Amniotic epithelial cell (primary cell): Measurements from ENCODE around the gene ZNHIT3.
"Not testable (repeated sequence)": the region's sequence is repeated elsewhere in the genome, so short reads cannot be mapped to it uniquely, and the experiment has no call there.

Source experiments
- DNase-seq: peaks from one replicate; pipeline ENCODE4 v3.0.0-alpha.2; 2010; ENCODE audit warnings: low read depth

The ZNHIT3 gene

DNA sequence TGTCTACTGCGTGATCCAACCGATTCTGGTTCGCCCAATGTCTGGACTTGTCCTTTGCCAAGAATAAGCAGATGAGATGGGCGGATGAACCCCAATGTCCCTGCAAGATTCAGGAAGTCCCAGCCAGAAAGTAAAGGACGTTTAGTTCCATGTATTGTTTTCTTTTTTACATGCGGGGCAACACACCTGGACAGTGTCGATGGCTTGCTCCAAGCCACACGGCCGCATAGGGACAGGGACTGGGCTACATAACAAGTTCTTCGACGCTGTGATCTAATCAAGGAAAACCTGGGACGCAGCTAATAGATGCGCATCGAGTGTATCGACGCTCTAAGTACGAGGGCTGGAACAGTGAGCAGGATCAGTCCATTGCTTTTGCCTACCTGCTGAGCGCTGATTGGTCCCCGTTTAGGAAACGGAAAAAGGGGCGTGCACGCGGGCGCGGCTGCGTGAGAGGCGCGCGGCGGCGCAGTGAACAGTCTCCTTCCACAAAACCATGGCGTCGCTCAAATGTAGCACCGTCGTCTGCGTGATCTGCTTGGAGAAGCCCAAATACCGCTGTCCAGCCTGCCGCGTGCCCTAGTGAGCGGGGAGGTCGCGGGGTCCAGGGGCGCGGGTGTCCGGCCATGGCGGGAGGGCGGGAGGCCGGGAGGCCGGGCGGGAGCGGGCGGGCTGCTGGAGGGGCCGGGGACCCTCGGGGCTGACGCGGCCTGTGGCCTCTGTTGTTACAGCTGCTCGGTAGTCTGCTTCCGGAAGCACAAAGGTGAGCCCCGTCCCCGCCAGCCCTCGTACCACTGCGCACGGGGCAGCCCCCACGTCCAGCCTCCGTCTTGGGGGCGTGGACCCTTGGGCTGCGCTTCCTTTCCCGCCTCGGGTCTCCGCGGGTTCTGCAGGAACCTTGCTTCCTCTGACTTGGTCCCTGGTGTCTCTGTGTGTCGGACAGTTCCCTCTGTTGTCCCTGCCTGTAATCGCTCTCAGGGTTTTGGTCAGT, at the start of gene ZNHIT3:
TSS of gene ZNHIT3 (plus strand) at position 478 of the 991 bp plus-strand sequence. CDS start at position 497, 19 bp downstream.
- peak; percentile 93 for DNase-seq

DNA sequence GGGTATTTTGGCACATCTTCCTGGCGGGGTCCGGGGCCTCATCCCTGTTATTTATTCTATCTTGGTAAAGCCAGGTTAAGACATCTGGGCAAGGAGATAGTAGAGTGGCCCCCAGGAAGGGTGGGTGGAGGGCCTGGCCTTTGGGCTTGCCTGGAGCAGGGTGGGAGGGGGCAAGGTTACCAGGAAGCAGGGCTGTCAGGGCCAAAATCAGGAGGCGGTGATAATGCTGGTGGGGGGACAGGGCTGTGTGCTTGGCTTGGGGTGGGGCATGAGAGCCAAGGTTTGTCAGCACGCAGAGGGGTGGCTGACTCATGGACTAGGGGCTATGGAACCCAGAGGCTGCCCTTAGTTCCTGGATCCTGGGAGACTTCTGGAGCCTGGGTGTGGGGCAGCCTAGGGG, 44.7 kb upstream of the ZNHIT3 start:
- not testable (repeated sequence) for DNase-seq

DNA sequence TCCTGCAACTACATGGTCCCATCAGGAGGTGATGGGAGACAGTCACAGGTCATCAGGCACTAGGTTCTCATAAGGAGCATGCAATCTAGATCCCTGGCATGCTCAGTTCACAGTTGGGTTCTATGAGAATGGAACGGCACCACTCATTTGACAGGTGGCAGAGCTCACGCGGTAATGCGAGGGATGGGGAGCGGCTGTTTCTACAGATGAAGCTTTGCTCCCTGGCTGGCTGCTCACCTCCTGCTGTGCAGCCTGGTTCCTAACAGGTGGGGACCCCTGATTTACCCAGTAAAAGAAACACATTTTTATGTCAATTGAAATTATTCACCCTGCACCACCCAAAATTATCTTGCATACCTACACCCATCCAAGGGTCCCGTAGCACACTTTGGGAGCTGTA, 42.7 kb upstream of the ZNHIT3 start:
- no peak for DNase-seq

DNA sequence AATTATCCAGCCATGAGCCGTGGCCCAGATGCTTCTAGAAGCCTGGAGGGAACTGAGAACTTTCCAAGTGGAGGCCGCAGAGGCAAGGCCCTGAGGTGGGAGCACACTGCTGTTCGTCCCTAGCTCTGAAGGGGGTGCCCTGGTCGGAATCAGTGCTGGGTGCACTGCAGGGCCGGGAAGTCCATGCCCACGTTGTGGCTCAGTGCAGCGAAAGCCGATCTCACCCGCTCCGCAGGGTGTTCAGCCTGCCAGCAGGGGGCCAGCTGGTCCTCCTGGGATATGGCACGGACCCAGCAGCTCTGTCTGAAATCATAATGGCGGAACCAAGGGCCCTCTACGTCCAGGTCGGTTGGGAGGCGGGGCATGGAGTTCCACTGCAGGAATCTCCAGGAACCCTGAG, 36.5 kb upstream of the ZNHIT3 start:
- not testable (repeated sequence) for DNase-seq

DNA sequence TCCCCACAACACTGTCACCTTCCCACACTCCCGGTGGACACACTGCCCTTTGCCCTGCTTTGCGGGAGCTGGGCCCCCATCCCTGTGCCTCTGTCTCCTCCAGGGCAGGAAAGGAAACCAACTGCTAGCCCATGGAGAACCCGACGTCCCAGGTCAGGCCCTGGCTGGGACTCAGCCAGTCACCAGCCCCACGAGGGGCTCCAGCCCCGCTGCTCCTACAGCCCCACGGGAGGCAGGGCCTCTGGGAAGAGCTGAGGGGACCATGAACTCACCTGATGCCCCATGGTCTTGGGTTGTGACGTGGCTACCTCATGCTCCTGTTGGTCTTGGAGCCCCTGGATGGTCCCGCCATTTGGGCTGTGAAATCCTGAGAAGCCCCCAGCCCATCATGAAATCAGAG, 33.6 kb upstream of the ZNHIT3 start:
- not testable (repeated sequence) for DNase-seq

DNA sequence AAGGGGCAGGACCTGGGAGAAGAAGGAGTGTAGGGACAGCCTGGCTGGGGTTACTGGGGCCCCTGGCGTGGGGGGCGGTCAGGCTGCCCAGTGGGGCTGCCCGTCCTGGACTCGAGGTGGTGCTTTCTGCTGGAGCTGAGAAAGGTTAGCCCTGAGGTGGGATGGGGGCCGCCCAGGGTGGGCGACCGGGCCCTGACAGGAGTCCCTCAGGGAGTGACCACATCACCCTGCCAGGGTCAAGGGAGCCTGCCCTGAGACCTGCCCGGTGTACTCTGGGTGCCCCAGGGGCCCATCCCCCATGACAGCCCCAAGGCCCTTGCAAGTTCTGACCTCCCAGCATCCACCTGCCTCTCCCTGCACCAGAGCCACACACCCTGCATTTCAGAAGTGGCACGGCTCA, 28.8 kb upstream of the ZNHIT3 start:
- not testable (repeated sequence) for DNase-seq

DNA sequence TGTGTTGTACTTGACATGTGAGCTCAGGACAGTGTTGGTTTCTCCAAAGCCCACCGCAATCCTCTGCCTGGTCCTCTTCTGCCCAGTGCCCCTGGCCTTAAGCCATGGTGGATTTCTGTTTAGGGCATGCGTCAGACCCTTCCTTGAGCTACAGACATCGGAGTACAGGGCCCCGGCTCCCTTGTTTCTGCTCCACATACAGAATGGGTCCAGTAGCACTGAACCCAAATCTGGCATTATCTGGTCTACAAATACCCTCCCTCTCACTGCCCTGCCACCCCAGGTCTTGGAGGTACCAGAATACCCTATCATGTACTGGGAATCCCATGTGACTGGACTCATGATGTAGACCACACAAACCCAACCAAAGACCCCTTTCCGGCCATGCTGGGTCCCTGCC, 27.4 kb upstream of the ZNHIT3 start:
- no peak for DNase-seq

DNA sequence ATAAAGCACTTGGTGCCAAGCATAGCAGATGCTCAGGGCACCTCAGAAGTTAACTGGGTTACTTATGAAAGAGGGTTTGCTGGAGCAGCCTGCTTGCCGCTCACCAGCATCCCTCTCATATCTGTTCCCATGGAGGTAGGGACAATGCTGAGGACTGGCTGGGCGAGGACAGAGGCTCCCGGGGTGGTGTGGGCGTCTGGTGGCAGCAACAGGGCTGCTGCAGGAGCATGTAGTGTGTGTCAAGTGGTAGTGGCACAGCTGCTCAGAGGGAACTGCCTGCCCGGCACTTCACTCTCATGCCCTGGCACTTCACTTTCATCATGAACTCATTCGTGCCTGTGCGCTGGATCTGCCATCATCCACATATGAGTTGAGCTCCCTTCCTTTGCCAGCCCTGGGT, 26.9 kb upstream of the ZNHIT3 start:
- DNase-seq = no peak

DNA sequence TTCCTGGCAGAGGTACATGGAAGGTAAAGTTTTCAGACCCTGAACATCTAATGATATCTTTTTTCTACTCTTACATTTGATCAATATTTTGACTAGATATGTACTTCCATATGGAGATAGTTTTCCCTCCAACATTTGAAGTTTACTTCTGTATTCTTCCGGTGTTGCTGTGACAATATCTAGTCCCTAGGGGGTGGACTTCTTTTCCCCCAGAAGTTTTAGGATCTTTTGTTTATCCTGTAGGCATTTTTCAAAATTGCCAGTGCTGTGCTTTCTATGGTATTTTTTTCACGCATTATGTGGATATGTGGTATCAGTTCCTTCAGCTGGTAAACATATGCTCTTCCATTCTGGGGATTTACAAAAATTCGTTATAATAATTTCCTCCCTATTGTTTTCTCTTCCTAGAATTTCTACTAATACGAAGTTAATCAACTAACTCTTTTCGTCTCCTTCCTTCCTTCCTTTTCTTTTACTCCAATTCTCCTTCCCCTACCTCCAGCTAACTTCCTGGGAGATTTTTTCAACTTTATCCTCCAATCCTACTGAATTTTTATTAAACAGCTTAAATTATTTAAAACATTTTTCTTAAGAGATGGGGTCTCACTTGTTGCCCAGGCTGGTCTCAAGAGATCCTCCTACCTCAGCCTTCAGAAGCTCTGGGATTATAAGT, 26.1 kb upstream of the ZNHIT3 start:
- no peak for DNase-seq

DNA sequence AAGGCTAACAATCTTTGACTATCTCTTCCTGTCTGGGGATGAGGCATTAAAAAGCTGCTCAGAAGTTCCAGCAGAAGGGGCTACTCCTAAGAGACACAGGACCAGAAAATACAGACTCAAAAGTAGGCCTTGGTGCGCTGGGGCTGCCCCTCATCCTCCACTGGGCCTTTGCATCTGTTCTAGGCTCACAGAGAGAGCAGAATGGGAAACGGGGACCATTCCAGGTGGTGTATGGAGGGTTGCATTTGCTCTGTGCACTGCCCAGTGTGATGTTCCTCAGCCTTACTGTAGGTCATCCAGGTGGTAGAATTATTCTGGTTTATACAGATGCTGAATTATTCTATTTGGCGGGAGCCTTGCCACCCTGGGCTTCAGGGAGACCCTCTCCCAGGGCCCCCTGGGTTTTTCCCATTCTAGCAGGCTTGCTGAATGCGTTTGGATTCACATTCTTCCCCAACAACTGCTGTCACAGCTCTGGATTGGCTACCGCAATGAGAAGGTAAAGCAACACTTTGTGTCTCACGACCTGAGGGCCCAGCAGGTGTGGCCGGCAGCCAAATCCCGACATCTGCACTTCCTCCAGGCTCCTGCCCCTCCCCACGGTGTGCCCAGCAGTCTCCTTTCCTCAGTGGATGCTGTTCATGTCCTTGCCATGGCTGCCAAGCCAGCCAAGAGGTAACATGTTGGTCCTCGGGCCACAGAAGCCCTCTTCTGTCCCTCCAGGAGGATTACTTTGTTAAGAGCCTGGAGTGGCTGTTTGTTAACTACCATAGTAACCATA, 25.0 kb upstream of the ZNHIT3 start:
- no peak for DNase-seq

DNA sequence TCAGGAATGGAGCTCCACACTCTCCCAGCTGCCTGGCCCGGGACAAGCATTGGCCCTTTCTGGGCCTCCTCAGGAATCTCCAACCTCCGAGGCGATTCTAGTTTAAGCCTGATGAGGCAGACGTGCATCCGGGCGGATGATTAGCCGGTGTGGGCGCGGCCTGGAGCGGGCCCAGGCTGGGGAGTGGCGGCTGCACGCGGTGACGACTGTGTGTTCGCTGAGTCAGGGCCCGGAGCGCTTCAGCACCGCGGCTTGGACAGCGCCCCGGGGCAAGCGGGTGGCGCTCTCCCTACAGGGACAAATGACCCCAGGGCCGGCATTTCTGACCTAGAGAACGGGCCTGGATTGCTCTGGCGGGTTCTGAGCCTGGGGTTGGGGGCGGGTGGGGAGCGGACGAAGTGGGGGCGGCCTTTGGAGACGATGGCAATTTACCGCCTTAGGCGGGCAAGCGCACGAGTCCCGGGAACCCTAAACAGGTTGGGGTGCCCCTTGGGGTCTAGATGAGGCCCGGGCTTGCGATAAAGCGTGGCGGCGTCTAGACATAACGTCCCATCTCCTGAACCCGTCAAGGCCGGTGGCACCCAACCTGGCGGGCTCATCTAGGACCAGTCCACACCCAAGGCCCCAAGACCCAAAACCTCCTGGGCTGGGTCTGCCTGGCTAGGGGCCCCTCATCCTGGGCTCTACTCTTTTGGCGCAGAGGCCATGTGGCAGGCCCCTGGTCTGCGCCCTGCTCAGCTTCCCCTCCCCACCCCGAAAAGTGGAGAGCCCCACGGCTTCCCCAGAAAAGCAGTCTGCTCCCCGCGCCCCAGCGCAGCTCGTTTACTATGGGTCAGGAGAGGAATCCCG, 22.3 kb upstream of the ZNHIT3 start:
- DNase-seq = peak; percentile 74

DNA sequence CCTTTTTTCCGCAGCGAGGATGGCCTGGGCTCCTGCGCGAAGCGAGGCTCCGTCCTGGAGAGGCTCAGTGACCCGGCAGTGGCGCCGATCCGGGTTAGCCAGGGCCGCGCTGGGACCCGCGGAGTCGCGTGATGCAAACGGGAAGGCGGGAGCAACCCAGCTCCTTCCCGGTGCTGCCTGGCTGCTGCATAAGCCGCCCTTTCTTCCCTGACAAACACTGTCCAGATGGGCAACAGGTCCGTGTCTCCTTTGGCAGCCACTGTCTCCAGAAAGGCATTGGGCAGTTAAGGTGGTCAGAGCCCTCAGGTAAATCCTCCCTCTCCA, 21.8 kb upstream of the ZNHIT3 start:
- DNase-seq = no peak

DNA sequence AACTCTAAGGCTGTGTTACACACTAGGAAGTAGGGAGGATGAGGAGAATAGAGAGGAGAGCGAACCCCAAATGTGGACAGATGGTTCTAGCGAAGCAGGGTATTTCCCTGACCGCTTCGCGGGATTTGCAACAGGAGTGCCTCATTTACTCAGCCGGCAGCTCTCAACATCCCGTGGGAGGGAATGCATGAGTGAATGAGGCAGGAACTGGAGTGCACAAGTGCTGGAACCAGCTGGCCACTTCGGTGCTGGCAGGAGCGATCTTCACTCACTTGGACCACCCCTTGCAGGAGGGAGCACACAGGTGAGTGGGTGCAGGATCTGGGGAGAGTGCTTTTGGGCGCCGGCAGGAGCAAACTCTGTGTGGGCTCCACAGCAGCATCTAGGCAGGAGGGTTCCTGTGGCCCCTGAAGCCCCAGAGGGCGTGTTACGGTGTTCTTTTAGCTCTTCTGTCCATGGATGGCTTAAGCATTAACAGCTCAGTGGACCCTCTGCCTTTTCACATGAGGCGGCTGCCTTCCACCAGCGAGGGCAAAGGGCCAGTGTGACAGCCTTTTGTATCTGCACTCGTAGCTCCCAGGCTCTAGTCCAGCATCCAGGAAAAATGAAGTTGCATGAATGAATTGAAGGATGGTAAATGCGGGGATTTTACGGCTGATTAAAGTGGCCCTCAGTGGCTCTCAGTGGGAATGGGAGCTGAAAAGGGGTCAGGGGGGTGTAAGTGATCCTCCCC, 17.4 kb upstream of the ZNHIT3 start:
- no peak for DNase-seq

DNA sequence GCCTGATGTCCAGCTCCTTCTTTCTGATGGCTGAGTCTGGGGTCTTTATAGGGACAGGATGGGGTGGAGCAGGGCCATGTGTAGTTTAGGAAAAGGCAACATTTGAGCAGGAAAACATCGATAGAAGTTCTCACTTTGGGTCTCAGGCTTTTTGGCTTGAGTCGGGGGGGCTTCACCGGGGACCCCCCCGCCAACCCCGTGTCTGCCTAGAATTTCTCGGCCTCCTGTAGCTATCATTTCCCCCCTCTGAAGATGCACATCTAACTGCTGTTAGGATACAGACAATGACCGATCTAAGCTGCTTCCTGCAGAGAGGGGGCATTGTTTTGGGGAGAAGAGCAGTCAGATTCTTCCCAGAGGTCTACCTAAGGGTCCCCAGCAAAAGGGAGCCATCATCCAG, 16.7 kb upstream of the ZNHIT3 start:
- no peak for DNase-seq

DNA sequence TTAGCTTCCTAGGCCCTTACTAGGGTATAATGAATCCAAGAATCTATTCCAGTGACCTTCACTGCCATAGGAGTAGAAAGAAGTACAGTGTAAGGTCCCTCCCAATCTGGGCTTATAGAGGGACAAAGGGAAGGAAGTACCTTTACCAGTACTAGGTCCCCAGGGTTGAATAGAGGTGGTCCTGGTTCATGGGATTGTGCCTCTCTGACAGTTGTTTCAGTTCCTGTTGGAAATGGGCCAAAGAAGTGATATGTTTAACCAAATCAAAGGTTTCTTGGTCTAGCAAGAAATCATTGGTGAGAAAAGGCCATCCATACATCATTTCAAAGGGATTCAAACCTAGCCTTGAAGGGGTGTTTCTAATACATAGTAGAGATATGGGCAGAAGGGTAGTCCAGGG, 16.0 kb upstream of the ZNHIT3 start:
- DNase-seq = no peak

DNA sequence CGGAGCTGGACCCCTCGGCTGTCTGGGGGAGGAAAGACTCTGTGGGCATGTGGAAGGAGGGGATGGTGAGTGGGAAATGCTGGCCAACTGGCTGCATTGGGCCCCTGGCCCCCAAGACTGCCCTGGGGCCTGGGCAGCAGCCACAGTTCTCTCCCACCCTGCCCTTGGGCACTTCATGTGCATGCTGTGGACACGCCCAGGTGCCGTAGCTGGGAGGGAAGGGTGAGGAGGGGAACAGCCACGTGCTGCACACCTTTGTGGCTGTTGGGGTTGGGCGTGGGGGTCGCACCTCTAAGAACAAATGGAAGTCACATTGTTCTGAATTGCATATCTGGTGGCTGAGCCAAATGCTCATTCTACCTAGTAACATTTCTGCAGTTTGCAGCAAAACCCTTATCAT, 11.9 kb upstream of the ZNHIT3 start:
- DNase-seq = no peak

DNA sequence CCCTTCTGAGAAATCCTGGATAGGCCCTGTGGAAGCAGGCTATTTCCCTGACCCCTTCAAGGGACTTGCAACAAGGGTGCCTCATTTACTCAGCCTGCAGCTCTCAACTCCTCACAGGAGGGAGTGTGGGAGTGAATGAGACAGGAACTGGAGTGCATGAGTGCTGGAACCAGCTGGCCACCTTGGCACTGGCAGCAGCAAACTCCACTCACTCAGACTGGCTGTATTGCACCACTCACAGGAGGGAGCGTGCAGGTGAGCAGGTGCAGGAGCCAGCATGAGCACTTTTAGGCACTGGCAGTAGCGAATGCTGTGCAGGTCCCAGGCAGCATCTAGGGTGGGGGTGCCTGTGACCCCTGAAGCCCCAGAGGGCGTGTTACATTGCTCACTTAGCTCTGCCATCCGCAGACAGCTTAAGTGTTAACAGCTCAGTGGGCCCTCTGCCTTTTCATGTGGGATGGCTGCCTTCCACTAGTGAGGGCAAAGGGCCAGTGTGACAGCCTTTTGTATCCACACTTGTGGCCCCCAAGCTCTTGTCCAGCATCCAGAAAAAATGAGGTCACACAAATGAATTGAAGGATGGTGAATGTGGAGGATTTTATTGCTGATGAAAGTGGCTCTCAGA, 11.0 kb upstream of the ZNHIT3 start:
- no peak for DNase-seq

DNA sequence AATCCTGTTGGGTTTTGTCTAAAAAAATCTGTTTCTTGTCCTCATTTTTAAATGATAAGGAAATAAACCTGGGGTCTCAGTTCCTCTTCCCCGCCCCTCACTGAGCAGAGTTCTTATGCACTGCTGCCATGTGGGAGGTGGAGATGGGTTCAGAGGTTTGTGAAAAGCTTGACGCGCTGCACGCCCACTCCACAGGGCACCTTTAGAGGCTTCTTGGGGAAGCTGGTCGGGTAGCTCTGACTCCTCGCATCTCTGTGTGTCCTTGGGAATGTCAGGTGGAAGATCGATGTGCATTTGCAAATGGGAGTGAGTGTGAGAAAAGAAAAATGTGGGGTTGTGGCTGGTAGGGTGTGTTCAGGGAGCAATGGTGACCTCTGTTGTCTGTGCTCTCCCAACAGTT, 4.7 kb upstream of the ZNHIT3 start:
- no peak for DNase-seq

DNA sequence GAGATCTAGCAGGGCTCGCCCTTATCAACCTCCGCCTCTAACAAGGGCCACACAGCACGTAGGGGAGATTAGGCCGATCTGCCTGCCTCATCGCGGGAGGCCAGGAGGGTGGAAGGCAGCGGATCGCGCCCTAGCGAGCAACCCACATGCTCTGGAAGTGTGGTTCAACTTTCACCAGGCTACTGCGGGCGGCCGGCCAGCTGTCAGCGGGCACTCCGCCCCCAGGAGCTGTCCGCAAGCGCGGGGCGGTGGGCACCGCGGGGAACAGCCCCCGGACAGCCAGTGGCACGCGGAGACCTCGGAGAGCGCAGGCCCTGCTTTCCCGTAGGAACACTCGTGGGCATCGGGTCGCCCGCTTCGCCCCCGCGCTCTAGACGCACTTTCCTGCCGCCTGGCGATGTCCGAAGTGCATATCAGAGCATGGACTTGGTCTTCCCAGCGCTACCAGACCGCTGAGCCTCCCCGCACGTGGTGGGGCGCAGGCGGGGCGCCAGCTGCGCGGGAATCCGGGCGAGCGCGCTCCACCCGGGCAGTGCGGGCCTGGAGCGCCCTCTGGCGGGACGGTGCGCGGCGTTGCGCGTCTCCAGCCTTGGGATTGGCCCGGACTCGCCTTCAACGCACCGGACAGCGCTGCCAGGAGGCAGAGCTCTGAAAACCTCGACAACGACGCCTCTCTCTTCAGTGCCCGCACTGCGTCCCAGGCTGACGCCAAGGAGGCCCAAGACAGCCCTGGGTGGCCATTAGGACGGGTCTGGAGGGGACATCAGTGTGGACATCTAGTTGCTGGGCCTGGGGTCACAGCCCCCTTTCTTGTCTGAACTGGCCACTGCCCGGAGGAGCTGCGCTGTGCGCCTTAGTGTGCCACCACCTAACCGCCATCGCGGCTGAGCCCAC, 3.6 kb upstream of the ZNHIT3 start:
- DNase-seq = peak; percentile 65
